HFF-Myc (cell line): ENCODE results near the gene RANBP2.
"Not testable (repeated sequence)": the region's sequence is repeated elsewhere in the genome, so short reads cannot be mapped to it uniquely, and the experiment has no call there.

Source experiments
- DNase-seq: peaks from one replicate; pipeline ENCODE4 v3.0.0-alpha.2; 2011; ENCODE audit warnings: low read depth; ENCODE audit errors: extremely low read depth
- H3K4me3 ChIP-seq: replicated peaks from 2 replicates; pipeline ENCODE4 v1.5.1; 2011; ENCODE audit warnings: low read depth, mild to moderate bottlenecking, control low read depth, low read length
- TF ChIP-seq, protein P1 (sequence below): IDR thresholded peaks from 2 replicates; pipeline ENCODE4 v1.5.1; 2012; ENCODE audit warnings: mild to moderate bottlenecking, low read depth, low read length, control low read depth; ENCODE audit errors: missing control alignments

RANBP2 gene

DNA sequence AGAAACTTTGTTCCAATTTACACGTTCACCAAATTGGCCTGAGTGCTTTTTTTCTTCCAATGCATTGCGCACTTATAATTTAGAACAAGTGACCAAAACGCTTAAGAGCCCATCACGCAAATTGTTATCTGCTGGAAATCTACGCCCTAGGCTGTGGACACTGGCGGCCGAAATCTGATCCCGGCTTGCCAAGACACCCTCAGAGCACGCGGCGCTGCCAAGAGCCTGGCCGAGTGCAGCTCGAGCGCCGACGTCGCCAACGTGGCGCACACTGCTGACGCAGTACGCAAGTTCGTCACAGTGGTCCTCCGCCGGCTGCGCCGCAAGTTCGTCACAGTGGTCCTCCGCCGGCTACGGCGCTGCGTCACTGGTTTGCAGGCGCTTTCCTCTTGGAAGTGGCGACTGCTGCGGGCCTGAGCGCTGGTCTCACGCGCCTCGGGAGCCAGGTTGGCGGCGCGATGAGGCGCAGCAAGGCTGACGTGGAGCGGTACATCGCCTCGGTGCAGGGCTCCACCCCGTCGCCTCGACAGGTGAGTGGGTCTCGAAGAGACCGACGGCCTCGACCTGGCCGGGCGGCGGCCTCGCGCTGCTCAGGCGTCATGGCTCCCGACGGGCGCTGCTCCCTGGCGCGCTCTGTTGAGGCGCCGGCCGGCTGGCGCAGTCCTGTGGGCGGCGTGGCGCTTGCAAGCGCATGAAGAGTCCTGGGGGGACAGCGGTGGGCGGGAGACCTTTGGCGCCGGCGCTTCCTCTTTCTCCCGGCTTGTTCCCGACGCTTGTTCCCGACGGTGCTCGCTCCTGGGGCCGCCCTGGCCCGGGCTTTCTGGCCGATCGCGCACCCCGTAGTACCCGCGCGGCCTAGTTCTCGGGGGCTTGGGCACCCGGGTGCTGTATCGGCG, at the start of gene RANBP2:
RANBP2 (plus strand) TSS at position 334 of the 896 bp plus-strand sequence; CDS start at position 459, 125 bp downstream.
- DNase-seq = peak; percentile 95
- TF ChIP-seq, protein P1, sequence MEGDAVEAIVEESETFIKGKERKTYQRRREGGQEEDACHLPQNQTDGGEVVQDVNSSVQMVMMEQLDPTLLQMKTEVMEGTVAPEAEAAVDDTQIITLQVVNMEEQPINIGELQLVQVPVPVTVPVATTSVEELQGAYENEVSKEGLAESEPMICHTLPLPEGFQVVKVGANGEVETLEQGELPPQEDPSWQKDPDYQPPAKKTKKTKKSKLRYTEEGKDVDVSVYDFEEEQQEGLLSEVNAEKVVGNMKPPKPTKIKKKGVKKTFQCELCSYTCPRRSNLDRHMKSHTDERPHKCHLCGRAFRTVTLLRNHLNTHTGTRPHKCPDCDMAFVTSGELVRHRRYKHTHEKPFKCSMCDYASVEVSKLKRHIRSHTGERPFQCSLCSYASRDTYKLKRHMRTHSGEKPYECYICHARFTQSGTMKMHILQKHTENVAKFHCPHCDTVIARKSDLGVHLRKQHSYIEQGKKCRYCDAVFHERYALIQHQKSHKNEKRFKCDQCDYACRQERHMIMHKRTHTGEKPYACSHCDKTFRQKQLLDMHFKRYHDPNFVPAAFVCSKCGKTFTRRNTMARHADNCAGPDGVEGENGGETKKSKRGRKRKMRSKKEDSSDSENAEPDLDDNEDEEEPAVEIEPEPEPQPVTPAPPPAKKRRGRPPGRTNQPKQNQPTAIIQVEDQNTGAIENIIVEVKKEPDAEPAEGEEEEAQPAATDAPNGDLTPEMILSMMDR = no peak
- H3K4me3 ChIP-seq = peak within 1 kb of the TSS; percentile 72

GRCh38 chr2:108670282-108670681, 49.0 kb upstream of the RANBP2 start:
- H3K4me3 ChIP-seq, DNase-seq: not testable (repeated sequence)

GRCh38 chr2:108672200-108672805, 47.0 kb upstream of the RANBP2 start:
- not testable (repeated sequence) for H3K4me3 ChIP-seq, DNase-seq

GRCh38 chr2:108676522-108676921, 42.8 kb upstream of the RANBP2 start:
- H3K4me3 ChIP-seq, DNase-seq: not testable (repeated sequence)

DNA sequence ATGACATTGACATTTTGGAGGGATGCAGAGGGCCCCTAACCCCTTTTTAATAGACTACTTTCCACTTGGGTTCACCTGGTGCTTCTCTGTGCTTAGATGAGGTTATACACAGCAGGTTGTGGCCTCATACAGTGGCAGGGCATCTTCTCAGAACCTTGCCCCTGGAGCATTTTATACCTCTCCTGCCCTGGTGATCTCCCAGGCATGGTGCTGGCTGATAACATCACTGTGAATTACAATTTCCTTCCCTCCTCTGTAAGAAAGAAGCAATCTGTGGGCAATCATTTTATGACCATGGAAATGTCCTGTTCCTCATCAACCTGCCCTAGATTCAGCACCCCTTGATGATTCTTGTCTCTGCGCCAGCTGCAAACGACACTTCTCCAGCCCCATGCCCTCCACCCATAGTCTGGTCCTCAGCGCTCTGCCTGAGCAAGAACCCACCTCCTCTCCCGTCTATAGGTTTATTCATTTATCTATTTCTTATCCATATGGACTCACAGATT, 42.0 kb upstream of the RANBP2 start:
- not testable (repeated sequence) for DNase-seq, H3K4me3 ChIP-seq

GRCh38 chr2:108678198-108678651, 41.1 kb upstream of the RANBP2 start:
- H3K4me3 ChIP-seq, DNase-seq: not testable (repeated sequence)

GRCh38 chr2:108680805-108681204, 38.5 kb upstream of the RANBP2 start:
- DNase-seq, H3K4me3 ChIP-seq: not testable (repeated sequence)

- not testable (repeated sequence) for DNase-seq, H3K4me3 ChIP-seq
Observed at GRCh38 chr2:108688818-108689756, 30.2 kb upstream of the RANBP2 start.

GRCh38 chr2:108690001-108690400, 29.3 kb upstream of the RANBP2 start:
- not testable (repeated sequence) for DNase-seq, H3K4me3 ChIP-seq

GRCh38 chr2:108691447-108691846, 27.8 kb upstream of the RANBP2 start:
- H3K4me3 ChIP-seq = no peak overlapping the region
- TF ChIP-seq, protein P1 = no peak
- DNase-seq = no peak
